22Rv1 (cell line): ENCODE results near the gene TSKU.

Experiments used
- H3K27ac ChIP-seq: fragments of 450-650 bp; 2 replicates; pipeline ENCODE4 v1.5.1; 2017
- CTCF ChIP-seq: fragments of 450-650 bp; IDR thresholded peaks from 2 replicates; pipeline ENCODE4 v1.5.1; 2017; ENCODE audit warnings: mild to moderate bottlenecking
- ZFX ChIP-seq: fragments of 450-650 bp; IDR thresholded peaks from 2 replicates; pipeline ENCODE4 v1.6.1; 2017; ENCODE audit warnings: antibody characterized with exemption, borderline replicate concordance

The TSKU gene

GRCh38 chr11:76778874-76779273, 4.3 kb upstream of the TSKU start:
- TF ChIP-seq ZFX (no peak), CTCF (no peak)
- H3K27ac ChIP-seq: no peak overlapping the region

DNA sequence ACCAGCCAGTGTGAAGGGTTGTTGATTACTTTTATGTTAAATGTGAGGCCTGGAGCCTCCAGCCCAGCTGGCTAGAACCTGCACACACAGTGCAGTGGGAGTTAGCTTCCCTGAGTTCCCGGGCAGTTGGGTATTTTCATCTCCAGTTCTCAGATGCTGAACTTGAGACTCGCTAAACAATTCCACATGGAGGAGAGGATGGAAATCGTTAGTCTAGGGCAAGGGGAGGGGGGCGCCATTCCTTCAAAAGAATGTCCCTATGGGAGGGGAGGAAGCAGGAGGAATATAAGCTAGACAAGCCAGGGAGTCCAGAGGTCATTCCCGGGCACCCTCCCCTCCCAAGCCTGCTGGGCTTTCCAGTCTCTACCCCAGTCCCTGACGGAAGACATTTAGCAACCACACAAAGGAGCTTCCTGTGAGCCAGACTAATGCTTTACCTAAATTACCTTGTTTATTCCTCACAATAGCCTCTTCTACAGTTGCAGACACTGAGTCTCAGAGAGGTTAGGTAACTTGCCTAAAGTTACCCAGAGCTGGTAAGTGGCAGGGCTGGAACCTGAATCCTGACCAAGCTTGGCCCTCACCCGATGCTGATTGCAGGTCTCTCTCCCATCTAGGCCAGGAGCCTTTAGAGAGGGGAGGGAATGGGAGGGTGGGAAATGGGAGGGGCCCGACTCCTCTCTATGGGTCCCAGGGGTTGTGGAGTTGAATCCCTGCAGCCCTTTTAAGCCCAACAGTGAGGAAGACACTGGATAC, 1.9 kb upstream of the TSKU start:
- TF ChIP-seq ZFX: no peak
- TF ChIP-seq CTCF: no peak
- no peak overlapping the region for H3K27ac ChIP-seq

DNA sequence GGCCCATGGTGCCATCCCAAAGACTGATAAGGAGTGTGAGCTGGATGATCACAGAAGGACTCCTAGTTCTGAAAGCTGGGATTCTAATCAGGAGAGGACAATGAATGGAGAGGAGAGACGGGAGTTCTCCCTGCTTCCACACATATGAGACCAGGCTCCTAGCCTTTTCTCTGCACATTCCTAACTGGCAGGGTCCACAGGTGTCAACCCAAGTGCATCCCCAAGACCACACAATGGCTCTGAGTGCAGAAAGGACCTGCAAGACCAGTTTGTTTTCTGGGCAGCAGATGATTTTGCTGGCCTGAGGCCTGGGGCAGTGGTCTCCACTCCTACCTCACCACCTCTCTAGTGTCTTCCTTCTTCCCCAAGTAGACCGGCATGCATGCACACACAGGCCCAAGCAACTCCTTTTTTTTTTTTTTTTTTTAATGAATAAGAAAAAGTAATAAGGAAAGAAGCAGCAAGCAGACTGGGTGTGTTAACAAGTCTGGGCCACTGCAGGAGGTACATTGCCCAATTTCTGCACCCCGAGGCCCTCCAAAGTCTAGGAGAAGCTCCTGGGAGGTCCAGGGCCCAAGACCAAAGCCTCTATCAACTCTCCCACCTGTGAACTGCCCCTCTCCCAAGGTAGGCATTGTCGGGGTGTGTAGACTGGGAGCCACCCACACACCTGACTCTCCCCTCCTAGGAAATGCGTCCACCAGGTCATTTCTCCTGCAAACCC, 1.2 kb upstream of the TSKU start:
- no peak for TF ChIP-seq CTCF
- TF ChIP-seq ZFX: no peak
- H3K27ac ChIP-seq: peak overlapping the region; percentile 100

DNA sequence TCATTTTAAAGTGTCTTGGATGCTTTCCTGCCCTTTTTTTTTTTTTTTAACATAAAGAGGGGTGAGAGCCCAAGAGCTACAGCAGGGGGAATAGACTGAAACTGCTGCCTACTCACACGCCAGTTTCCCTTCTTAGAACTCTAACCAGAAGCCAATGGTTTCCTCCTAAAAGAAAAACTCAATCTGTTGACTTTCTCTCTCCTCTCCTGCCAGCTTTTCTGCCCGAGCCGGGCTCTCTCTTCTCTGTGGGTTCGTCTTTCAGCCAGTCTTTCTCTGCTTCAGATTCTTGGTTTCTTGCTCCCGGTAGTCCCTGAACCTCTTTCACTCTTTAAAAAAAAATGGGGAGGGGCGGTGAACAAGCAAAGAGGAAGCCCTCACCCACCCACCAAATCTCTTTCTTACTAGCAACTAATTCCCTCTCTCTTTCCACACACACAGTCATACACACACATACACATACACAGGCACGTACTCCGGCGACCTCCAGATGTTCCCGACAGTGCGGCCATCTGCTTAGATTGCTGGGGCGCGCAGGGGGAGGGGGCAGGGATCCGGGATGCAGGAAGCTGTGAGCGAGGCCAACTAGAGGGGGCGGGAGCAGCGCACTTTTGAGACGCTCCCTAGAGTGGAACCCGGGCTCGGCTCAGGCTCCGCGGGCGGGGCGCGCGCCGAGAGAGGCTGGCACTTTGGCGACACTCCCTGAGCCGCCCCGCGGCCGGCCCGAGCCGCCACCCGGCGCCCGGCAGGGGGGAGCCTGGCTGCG, 444 bp upstream of the TSKU start:
- TF ChIP-seq CTCF: no peak
- TF ChIP-seq ZFX: no peak
- H3K27ac ChIP-seq: peak overlapping the region; percentile 100

DNA sequence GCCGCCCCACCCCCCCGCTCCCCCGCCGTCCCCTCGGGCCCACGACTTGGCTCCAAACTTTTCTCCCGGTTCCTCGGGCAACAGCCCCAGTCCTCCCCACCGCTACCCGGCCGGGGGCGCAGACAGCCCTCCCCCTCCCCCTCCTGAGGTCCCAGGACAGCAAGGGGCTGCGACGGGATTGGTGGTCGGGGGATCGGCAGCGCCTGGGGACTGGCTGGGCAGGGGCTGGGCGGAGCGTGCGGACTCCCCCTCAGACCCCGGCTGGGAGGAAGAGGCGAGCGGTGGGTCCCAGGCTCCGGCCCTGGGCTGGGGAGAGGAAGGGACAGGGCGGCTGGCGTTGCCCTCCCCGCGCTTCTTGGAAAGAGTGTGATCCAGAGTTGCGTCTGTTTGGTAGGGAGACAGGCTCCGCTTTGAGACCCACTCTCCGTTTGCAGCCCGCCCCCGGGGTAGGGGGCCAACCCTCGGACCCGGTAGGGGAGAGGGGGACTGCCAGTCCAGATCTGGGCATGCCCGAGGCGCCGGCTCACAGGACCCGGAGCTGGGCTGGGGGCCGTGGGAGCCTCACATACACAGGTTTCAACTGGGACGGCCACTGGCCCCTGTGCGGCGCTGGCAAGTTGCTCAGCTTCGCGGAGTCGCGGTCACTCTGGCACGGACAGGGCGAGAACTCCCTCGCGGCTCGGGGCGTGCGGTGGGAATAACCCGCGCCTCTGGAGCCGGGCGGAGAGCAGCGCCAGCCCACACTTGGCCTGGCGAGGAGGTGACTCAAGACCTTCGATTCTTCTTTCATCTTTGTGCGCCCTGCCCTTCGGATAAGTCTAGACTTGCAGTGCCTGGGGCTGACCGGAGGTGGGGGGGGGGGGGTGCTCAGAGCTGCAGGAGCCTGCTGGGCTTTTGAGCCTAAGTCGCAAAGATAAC, 999 bp downstream of the TSKU start:
- peak overlapping the region; percentile 100 for H3K27ac ChIP-seq

More for the DNA sequence above, 999 bp downstream of the TSKU start:
- TF ChIP-seq CTCF (peak; percentile 15; the same call in 1 of the 2 replicates), ZFX (no peak)
